ENCODE results near the gene PTGDS. TPM values are rescaled to one million over a fixed set of nuclear protein-coding genes. Genes with fewer than 3 reads are reported as not detected.

Gene PTGDS
- total and polyA plus RNA-seq, 2 donors from 2014 or later: 236 to 709 TPM

GRCh38 chr9:136995772-136996311, 18.5 kb downstream of the PTGDS start:
- no peak for TF ChIP-seq CTCF (IDR thresholded peaks at IDR 0.05; ENCODE audit: borderline replicate concordance, extremely low read depth, insufficient read depth)
- no peak for FAIRE-seq
- Histone ChIP-seq H3K36me3 (ENCODE audit: control insufficient read depth in 2 of 3, insufficient read depth in 3 of 3, low read length in 3 of 3) (peaks cover 0 to 5% (median 0%) of the 10 kb centered on the region in 3 donors), H3K4me1 (ENCODE audit: control insufficient read depth in 2 of 3, insufficient read depth in 2 of 3, low read depth in 1 of 3, low read length in 3 of 3) (peaks cover 0 to 20% (median 10%) of the 10 kb centered on the region in 3 donors), H3K9me3 (ENCODE audit: control insufficient read depth in 2 of 3, insufficient read depth in 1 of 3, low read length in 3 of 3) (no peaks in the 10 kb centered on the region), H3K9ac (ENCODE audit: low read length in 3 of 3) (no peak overlapping the region), H3K4me3 (ENCODE audit: low read length in 3 of 3) (no peak overlapping the region), H3K27me3 (ENCODE audit: control insufficient read depth, insufficient read depth, low read length) (no peaks in the 10 kb centered on the region), H3K27ac (ENCODE audit: low read depth in 2 of 2, low read length in 2 of 2) (no peak overlapping the region)
- no peak for DNase-seq
- intact Hi-C loops (cut with DNase I): no loop called here

- H3K27ac ChIP-seq (ENCODE audit: low read depth in 2 of 2, low read length in 2 of 2): no peak within 1 kb of the TSS
- H3K9me3 ChIP-seq (ENCODE audit: control insufficient read depth in 2 of 3, insufficient read depth in 1 of 3, low read length in 3 of 3): no peaks in the 10 kb centered on the region
- intact Hi-C loops (cut with DNase I): no loop called here
- no peak within 1 kb of the TSS for H3K9ac ChIP-seq (ENCODE audit: low read length in 3 of 3)
- DNase-seq: peak in 2 of 5 donors; percentile 32 to 75
- FAIRE-seq: no peak
- H3K4me1 ChIP-seq (ENCODE audit: control insufficient read depth in 2 of 3, insufficient read depth in 2 of 3, low read depth in 1 of 3, low read length in 3 of 3): peaks cover 0 to 20% (median 10%) of the 10 kb centered on the region in 3 donors
- TF ChIP-seq CTCF (IDR thresholded peaks at IDR 0.05; ENCODE audit: borderline replicate concordance, extremely low read depth, insufficient read depth): no peak
- H3K27me3 ChIP-seq (ENCODE audit: control insufficient read depth, insufficient read depth, low read length): no peaks in the 10 kb centered on the region
- H3K4me3 ChIP-seq (ENCODE audit: low read length in 3 of 3): no peak within 1 kb of the TSS
- H3K36me3 ChIP-seq (ENCODE audit: control insufficient read depth in 2 of 3, insufficient read depth in 3 of 3, low read length in 3 of 3): peaks cover 0 to 5% (median 0%) of the 10 kb centered on the region in 3 donors
Observed at GRCh38 chr9:136996361-136997292, 19.3 kb downstream of the PTGDS start, which contains the start of gene CLIC3. Gene CLIC3 (minus strand): TSS chr9:136996568. CDS start chr9:136996543, 25 bp downstream.

DNA sequence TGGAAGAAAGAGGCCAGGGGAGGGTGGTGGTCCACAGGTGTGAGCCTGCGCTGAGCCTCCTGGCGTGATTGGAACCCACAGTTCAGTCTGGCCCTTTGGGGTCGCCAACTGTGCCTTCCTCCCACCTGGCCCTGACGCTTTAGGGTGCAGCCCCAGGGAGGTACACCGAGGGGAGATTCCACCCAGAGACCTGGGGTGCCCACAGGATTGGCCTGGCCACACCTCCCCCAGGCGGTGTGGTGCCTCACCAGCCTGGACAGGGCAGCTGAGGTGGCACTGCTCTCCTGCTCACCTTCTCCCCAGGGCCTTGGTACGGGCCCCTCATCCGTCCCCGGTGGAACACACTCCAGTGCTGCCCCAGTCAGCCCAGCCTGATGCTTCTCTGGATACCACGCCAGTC, 20.1 kb downstream of the PTGDS start:
- Histone ChIP-seq H3K27me3 (ENCODE audit: control insufficient read depth, insufficient read depth, low read length) (no peaks in the 10 kb centered on the region), H3K4me3 (ENCODE audit: low read length in 3 of 3) (no peak overlapping the region), H3K36me3 (ENCODE audit: control insufficient read depth in 2 of 3, insufficient read depth in 3 of 3, low read length in 3 of 3) (peaks cover 0 to 5% (median 0%) of the 10 kb centered on the region in 3 donors), H3K9me3 (ENCODE audit: control insufficient read depth in 2 of 3, insufficient read depth in 1 of 3, low read length in 3 of 3) (no peaks in the 10 kb centered on the region), H3K4me1 (ENCODE audit: control insufficient read depth in 2 of 3, insufficient read depth in 2 of 3, low read depth in 1 of 3, low read length in 3 of 3) (peaks cover 0 to 20% (median 10%) of the 10 kb centered on the region in 3 donors), H3K27ac (ENCODE audit: low read depth in 2 of 2, low read length in 2 of 2) (no peak overlapping the region), H3K9ac (ENCODE audit: low read length in 3 of 3) (no peak overlapping the region)
- intact Hi-C loops (cut with DNase I): no loop called here
- DNase-seq (no peak), FAIRE-seq (no peak)
- no peak for TF ChIP-seq CTCF (IDR thresholded peaks at IDR 0.05; ENCODE audit: borderline replicate concordance, extremely low read depth, insufficient read depth)

Data from kidney (tissue), 14 donors.